ENCODE measurements around the gene SHANK1.

DNA sequence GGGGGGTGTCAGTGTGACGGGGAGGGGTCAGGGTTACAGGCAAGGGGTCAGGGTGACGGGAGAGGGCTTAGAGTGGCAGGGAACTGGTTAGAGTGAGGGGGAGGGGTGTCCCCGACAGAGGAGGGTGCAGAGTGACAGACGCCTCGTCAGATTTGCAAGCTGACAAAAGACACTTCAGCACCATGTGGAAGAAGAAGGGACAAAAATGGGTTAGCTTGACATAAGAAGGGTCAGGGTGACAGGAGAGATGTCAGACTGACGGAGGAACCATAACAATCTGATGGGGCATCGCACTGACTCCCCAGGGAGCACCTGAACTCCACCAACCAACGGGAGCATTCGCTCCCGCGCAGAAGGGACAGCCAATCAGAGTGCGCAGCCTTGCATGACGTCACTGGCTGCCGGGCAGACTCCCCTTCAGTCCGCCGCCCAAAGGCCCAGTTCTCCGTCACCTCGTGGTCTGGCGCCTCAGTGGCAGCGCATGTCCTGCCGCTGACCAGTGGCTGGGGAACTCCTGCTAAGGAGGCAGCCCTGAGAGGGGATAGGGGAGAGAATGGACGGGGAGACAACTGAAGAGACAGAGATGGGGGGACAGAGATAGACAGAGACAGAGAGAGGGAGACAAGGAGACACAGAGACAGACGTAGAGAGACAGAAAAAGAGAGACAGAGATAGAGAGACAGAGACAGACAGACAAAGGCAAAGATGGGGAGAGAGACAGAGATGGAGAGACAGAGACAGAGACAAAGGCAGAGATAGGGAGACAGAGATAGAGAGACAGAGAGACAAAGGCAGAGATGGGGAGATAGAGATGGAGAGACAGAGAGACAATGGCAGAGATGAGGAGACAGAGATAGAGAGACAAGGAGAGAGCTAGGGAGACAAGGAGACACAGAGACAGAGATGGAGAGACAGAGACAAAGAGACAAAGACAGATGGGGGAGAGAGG lies 40.2 kb downstream of the SHANK1 start:
- TF ChIP-seq, protein P1, sequence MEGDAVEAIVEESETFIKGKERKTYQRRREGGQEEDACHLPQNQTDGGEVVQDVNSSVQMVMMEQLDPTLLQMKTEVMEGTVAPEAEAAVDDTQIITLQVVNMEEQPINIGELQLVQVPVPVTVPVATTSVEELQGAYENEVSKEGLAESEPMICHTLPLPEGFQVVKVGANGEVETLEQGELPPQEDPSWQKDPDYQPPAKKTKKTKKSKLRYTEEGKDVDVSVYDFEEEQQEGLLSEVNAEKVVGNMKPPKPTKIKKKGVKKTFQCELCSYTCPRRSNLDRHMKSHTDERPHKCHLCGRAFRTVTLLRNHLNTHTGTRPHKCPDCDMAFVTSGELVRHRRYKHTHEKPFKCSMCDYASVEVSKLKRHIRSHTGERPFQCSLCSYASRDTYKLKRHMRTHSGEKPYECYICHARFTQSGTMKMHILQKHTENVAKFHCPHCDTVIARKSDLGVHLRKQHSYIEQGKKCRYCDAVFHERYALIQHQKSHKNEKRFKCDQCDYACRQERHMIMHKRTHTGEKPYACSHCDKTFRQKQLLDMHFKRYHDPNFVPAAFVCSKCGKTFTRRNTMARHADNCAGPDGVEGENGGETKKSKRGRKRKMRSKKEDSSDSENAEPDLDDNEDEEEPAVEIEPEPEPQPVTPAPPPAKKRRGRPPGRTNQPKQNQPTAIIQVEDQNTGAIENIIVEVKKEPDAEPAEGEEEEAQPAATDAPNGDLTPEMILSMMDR (IDR thresholded peaks at IDR 0.05; ENCODE audit: low read depth, low read length, missing input control): no peak
- TF ChIP-seq RAD21 (IDR thresholded peaks at IDR 0.05): no peak

Data from liver (tissue), 3 donors.